Cardiac muscle cell (in vitro differentiated cells and primary cell): ENCODE results near the gene MTOR. TPM values are rescaled to one million over a fixed set of nuclear protein-coding genes. Genes with fewer than 3 reads are reported as not detected.

ENCODE experiments used
- DNase-seq, 2 donors: peaks; one replicate each; pipeline versions ENCODE4 v3.0.0 to v3.0.0-alpha.2; 2010 to 2017; ENCODE audit warnings: low read depth in 1 of 2, low spot score in 1 of 2
- H3K27ac ChIP-seq: fragments of 200-600 bp; sonication (generic); 2 replicates; pipeline ENCODE4 v1.5.1; 2016
- H3K27me3 ChIP-seq: fragments of 200-600 bp; sonication (generic); 2 replicates; pipeline ENCODE4 v1.6.0; 2016; ENCODE audit warnings: control low read depth
- H3K36me3 ChIP-seq: fragments of 200-600 bp; sonication (generic); 2 replicates; pipeline ENCODE4 v1.5.1; 2016; ENCODE audit warnings: control low read depth
- H3K4me1 ChIP-seq: fragments of 200-600 bp; sonication (generic); 2 replicates; pipeline ENCODE4 v1.8.1; 2017; ENCODE audit warnings: low read depth, mild to moderate bottlenecking, mixed run types
- H3K4me3 ChIP-seq: fragments of 200-600 bp; sonication (generic); 2 replicates; pipeline ENCODE4 v1.5.1; 2016; ENCODE audit warnings: mild to moderate bottlenecking
- H3K9me3 ChIP-seq: fragments of 200-600 bp; sonication (generic); 2 replicates; pipeline ENCODE4 v1.5.1; 2017; ENCODE audit warnings: low read depth, mild to moderate bottlenecking, control low read depth
- polyA plus RNA-seq: library from polyadenylated mRNA; unstranded; fragments of >200 nt; fragmentation: Nextera tagmentation; extraction: Ambion mirVana; gene quantifications from 2 replicates; pipeline ENCODE4 v1.2.1, GENCODE V29; 2016
- total RNA-seq: library from RNA; depleted of rRNA; stranded (reverse); fragments of >200 nt; gene quantifications from 2 replicates; pipeline ENCODE4 v1.2.3, GENCODE V29; 2016
- TF ChIP-seq, protein P1 (sequence below): IDR thresholded peaks from 2 replicates; pipeline ENCODE4 v1.5.1; 2012; ENCODE audit warnings: low read depth, mild to moderate bottlenecking, low read length

MTOR gene
- total and polyA plus RNA-seq, 2 experiments from 2014 or later = 21.5 to 45.7 TPM

DNA sequence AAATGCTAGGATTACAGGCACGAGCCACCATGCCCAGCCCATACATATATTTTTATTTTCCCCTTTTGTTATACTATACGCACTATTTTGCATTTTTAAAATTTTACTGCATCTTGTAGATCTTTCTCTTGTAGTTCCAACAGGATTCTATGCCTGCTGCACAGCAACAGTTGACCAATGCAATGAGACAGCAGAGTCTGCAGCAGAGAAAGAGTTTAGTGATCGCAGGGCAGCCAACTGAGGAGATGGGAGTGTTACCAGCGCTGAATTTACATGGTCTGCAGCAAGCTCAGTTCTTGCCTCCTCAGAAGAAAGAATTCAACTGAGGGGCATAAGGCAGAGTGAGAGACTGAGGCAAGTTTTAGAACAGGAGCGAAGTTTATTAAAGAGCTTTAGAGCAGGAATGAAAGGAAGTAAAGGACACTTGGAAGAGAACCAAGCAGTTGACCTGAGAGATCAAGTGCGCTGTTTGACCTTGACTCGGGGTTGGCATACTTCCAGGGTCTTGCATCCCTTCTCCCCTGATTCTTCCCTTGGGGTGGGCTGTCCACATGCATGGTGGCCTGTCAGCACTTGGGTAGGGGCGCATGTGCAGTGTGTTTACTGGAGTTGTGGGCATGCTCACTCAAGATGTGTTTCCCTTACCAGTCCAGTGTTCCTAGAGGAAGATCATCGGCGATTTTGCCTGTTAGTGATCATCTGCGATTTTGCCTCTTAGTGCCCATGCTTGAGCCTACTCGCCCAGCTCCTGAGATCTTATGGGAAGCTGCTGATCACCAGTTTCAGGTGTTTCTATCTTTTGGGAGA lies 4.1 kb upstream of the MTOR start:
- H3K27ac ChIP-seq = no peak overlapping the region
- no peaks in the 10 kb centered on the region for H3K9me3 ChIP-seq
- H3K27me3 ChIP-seq = no peaks in the 10 kb centered on the region
- no peaks in the 10 kb centered on the region for H3K36me3 ChIP-seq
- H3K4me3 ChIP-seq = no peak overlapping the region
- DNase-seq = no peak
- TF ChIP-seq, protein P1, sequence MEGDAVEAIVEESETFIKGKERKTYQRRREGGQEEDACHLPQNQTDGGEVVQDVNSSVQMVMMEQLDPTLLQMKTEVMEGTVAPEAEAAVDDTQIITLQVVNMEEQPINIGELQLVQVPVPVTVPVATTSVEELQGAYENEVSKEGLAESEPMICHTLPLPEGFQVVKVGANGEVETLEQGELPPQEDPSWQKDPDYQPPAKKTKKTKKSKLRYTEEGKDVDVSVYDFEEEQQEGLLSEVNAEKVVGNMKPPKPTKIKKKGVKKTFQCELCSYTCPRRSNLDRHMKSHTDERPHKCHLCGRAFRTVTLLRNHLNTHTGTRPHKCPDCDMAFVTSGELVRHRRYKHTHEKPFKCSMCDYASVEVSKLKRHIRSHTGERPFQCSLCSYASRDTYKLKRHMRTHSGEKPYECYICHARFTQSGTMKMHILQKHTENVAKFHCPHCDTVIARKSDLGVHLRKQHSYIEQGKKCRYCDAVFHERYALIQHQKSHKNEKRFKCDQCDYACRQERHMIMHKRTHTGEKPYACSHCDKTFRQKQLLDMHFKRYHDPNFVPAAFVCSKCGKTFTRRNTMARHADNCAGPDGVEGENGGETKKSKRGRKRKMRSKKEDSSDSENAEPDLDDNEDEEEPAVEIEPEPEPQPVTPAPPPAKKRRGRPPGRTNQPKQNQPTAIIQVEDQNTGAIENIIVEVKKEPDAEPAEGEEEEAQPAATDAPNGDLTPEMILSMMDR = no peak
- peaks cover 3% of the 10 kb centered on the region for H3K4me1 ChIP-seq

- Histone ChIP-seq H3K36me3 (peaks cover 66% of the 10 kb centered on the region), H3K4me1 (peaks cover under 1% of the 10 kb centered on the region), H3K9me3 (no peaks in the 10 kb centered on the region), H3K27ac (no peak overlapping the region), H3K27me3 (no peaks in the 10 kb centered on the region), H3K4me3 (no peak overlapping the region)
- no peak for DNase-seq
- TF ChIP-seq, protein P1 = no peak
These were observed 6.1 kb downstream of the MTOR start for GRCh38 chr1:11256299-11256698.

DNA sequence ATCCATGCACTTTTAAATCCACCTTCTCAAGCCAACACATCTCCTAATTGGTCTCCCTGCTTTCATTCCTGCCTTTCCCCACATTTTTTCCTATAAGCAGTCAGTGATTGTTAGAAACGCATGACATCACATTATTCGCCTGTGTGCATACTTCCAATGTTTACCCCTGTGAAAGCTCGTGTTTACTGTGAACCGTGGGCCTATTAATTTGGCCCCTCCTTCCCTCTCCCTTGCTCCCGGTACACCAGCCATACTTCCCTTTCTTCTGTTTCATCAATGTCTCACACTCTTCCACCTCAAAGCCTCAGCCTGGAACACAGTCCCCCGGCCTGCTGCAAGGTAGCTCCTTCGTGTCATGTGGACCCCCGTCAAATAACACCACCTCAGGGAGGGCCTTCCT lies 9.1 kb downstream of the MTOR start:
- H3K9me3 ChIP-seq = no peaks in the 10 kb centered on the region
- H3K36me3 ChIP-seq = peaks cover 55% of the 10 kb centered on the region
- no peaks in the 10 kb centered on the region for H3K27me3 ChIP-seq
- no peak overlapping the region for H3K27ac ChIP-seq
- TF ChIP-seq, protein P1 = no peak
- no peaks in the 10 kb centered on the region for H3K4me1 ChIP-seq
- H3K4me3 ChIP-seq = no peak overlapping the region
- no peak for DNase-seq

- Histone ChIP-seq H3K27ac (no peak overlapping the region), H3K9me3 (no peaks in the 10 kb centered on the region), H3K27me3 (no peaks in the 10 kb centered on the region), H3K4me3 (no peak overlapping the region), H3K36me3 (peaks cover 54% of the 10 kb centered on the region), H3K4me1 (no peaks in the 10 kb centered on the region)
- TF ChIP-seq, protein P1 = no peak
- no peak for DNase-seq
These were observed 9.8 kb downstream of the MTOR start for GRCh38 chr1:11252538-11252937.

GRCh38 chr1:11248169-11248568 lies 14.2 kb downstream of the MTOR start:
- H3K4me1 ChIP-seq = no peaks in the 10 kb centered on the region
- peaks cover 53% of the 10 kb centered on the region for H3K36me3 ChIP-seq
- TF ChIP-seq, protein P1 = no peak
- no peak overlapping the region for H3K4me3 ChIP-seq
- H3K27me3 ChIP-seq = no peaks in the 10 kb centered on the region
- H3K27ac ChIP-seq = no peak overlapping the region
- peak in 1 of 2 donors; percentile 9 for DNase-seq
- H3K9me3 ChIP-seq = no peaks in the 10 kb centered on the region
